Tibial nerve (tissue), 4 donors: ENCODE data around the gene DTX3.

Experiments used
- EP300 ChIP-seq, 2 donors: sonication (generic); formaldehyde crosslinking; IDR thresholded peaks; one replicate each; pipeline ENCODE4 v1.6.1; 2017; ENCODE audit warnings: antibody characterized with exemption in 2 of 2, mild to moderate bottlenecking in 1 of 2
- POLR2A ChIP-seq, 2 donors: fragments of 450-650 bp; IDR thresholded peaks; one replicate each; pipeline ENCODE4 v1.6.1; 2017; ENCODE audit warnings: antibody characterized with exemption in 2 of 2, mild to moderate bottlenecking in 2 of 2, moderate library complexity in 2 of 2
- TF ChIP-seq, protein P1 (sequence below), 5 experiments: fragments of 200-600 bp in 3 of 5; fragments of 450-650 bp in 2 of 5; sonication (generic) in 3 of 5; IDR thresholded peaks; one replicate each; pipeline ENCODE4 v1.5.1; 2016 to 2019; ENCODE audit warnings: antibody characterized with exemption in 5 of 5, mild to moderate bottlenecking in 3 of 5, moderate library complexity in 2 of 5

DNA sequence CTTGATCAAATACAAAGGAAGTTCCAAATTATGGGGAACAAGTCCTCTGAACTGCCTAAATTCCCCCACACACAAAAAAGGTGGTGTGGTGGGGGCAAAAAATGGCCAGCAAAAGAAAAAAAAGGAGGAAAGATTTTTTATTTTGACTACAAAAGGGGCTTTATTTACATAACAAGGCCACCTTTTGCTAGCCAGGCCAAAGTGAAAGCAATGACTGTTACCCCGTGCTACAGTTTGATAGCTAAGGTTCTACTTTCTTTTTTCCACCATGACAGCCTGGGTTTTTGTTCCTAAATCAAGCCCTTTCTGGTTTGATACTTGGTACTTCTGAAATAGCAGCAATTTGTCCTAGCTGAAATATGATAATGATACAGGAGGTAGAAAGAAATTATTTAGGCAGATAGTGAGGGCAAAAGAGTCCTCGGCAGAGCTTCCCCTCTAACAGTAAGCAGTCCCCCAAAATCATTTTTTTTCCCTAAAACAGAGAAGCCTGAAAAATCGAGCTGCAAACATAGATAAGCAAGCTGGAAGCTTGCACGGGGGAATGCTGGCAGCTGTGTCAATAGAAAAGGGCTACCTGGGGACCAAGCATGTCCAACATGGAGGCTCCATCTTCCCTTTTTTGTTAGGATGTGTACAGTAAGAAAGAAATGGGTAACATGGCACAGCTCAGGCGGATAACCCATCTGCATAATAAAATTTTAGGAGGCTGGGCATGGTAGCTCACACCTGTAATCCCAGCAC is 37.2 kb downstream of the DTX3 start:
- no peak for TF ChIP-seq EP300 (IDR thresholded peaks at IDR 0.05)
- TF ChIP-seq, protein P1, sequence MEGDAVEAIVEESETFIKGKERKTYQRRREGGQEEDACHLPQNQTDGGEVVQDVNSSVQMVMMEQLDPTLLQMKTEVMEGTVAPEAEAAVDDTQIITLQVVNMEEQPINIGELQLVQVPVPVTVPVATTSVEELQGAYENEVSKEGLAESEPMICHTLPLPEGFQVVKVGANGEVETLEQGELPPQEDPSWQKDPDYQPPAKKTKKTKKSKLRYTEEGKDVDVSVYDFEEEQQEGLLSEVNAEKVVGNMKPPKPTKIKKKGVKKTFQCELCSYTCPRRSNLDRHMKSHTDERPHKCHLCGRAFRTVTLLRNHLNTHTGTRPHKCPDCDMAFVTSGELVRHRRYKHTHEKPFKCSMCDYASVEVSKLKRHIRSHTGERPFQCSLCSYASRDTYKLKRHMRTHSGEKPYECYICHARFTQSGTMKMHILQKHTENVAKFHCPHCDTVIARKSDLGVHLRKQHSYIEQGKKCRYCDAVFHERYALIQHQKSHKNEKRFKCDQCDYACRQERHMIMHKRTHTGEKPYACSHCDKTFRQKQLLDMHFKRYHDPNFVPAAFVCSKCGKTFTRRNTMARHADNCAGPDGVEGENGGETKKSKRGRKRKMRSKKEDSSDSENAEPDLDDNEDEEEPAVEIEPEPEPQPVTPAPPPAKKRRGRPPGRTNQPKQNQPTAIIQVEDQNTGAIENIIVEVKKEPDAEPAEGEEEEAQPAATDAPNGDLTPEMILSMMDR (IDR thresholded peaks at IDR 0.05), result no peak
- no peak for TF ChIP-seq POLR2A (IDR thresholded peaks at IDR 0.05)
